Adipose tissue (tissue), 3 donors: Measurements from ENCODE around the gene F2RL1. TPM values are rescaled to one million over a fixed set of nuclear protein-coding genes. Genes with fewer than 3 reads are reported as not detected.
"Not testable (repeated sequence)": the region's sequence is repeated elsewhere in the genome, so short reads cannot be mapped to it uniquely, and the experiment has no call there.

Source experiments
- H3K27ac ChIP-seq: one replicate; pipeline ENCODE4 v1.5.1; 2013; ENCODE audit warnings: low read depth, low read length
- WGBS, 3 donors: extraction: QIAGEN DNeasy Blood & Tissue Kit; methylation state at CpG; one replicate each; pipeline ENCODE4 v1.1.7; 2013; 5-methylcytosine and 5-hydroxymethylcytosine counted together
- polyA plus RNA-seq, 3 donors: library from polyadenylated mRNA; stranded (reverse); fragments of 200-250 nt; gene quantifications; one replicate each; pipeline ENCODE4 v1.2.3, GENCODE V29; 2013
- donor health status: healthy with polysubstance abuse.
- donor health status: Bipolar disorder and iron deficiency.
- donor health status: healthy.

F2RL1 gene
- polyA plus RNA-seq, 3 donors, result 0.45 to 10.4 (median 2.7) TPM

GRCh38 chr5:76801159-76801802, 17.5 kb upstream of the F2RL1 start:
- 42 to 71% (median 44%) methylated on average over 4 of the region's 4 CpGs for WGBS, 3 donors
- no peak overlapping the region for H3K27ac ChIP-seq

- WGBS, 3 donors, result 71 to 78% (median 73%) methylated on average over 3 of the region's 3 CpGs
Observed at GRCh38 chr5:76801803-76802195, 17.0 kb upstream of the F2RL1 start.

GRCh38 chr5:76804266-76804665, 14.6 kb upstream of the F2RL1 start:
- H3K27ac ChIP-seq, result no peak overlapping the region
- WGBS, 3 donors, result 75 to 86% (median 80%) methylated on average over 8 of the region's 8 CpGs

More at GRCh38 chr5:76801803-76802195, 17.0 kb upstream of the F2RL1 start:
- no peak overlapping the region for H3K27ac ChIP-seq

- no peak overlapping the region for H3K27ac ChIP-seq
Observed at GRCh38 chr5:76805821-76806505, 12.9 kb upstream of the F2RL1 start.

GRCh38 chr5:76807296-76807695, 11.5 kb upstream of the F2RL1 start:
- 78 to 81% (median 81%) methylated on average over 3 of the region's 3 CpGs for WGBS, 3 donors
- H3K27ac ChIP-seq, result no peak overlapping the region

More at GRCh38 chr5:76805821-76806505, 12.9 kb upstream of the F2RL1 start:
- 47 to 75% (median 75%) methylated on average over 7 of the region's 7 CpGs for WGBS, 3 donors

- no peak overlapping the region for H3K27ac ChIP-seq
- 65 to 84% (median 79%) methylated on average over 5 of the region's 5 CpGs for WGBS, 3 donors
Observed at GRCh38 chr5:76808141-76808691, 10.6 kb upstream of the F2RL1 start.

- WGBS, 3 donors, result 81 to 91% (median 85%) methylated on average over 4 of the region's 4 CpGs
Observed at GRCh38 chr5:76809141-76809540, 9.7 kb upstream of the F2RL1 start.

GRCh38 chr5:76810236-76810635, 8.6 kb upstream of the F2RL1 start:
- 97 to 98% (median 97%) methylated on average over 6 of the region's 6 CpGs for WGBS, 3 donors

More at GRCh38 chr5:76809141-76809540, 9.7 kb upstream of the F2RL1 start:
- H3K27ac ChIP-seq, result no peak overlapping the region

GRCh38 chr5:76811214-76811613, 7.6 kb upstream of the F2RL1 start:
- WGBS, 3 donors, result 91 to 97% (median 96%) methylated on average over 5 of the region's 5 CpGs
- no peak overlapping the region for H3K27ac ChIP-seq

More at GRCh38 chr5:76810236-76810635, 8.6 kb upstream of the F2RL1 start:
- no peak overlapping the region for H3K27ac ChIP-seq

- H3K27ac ChIP-seq, result not testable (repeated sequence)
- 95 to 99% (median 98%) methylated on average over 21 to 32 of the region's 32 CpGs for WGBS, 3 donors
Observed at GRCh38 chr5:76812209-76812608, 6.6 kb upstream of the F2RL1 start.

GRCh38 chr5:76813982-76814562, 4.8 kb upstream of the F2RL1 start:
- 83 to 89% (median 85%) methylated on average over 4 of the region's 4 CpGs for WGBS, 3 donors
- no peak overlapping the region for H3K27ac ChIP-seq

- WGBS, 3 donors, result 87 to 92% (median 89%) methylated on average over 3 of the region's 3 CpGs
- H3K27ac ChIP-seq, result no peak overlapping the region
Observed at GRCh38 chr5:76816110-76816831, 2.6 kb upstream of the F2RL1 start.

- H3K27ac ChIP-seq, result no peak overlapping the region
- 26 to 31% (median 29%) methylated on average over 31 of the region's 31 CpGs for WGBS, 3 donors
Observed at GRCh38 chr5:76819851-76820525, 1.2 kb downstream of the F2RL1 start.

GRCh38 chr5:76820526-76820890, 1.7 kb downstream of the F2RL1 start:
- H3K27ac ChIP-seq, result no peak overlapping the region
- WGBS, 3 donors, result 49 to 66% (median 55%) methylated on average over 2 of the region's 2 CpGs

GRCh38 chr5:76821136-76821535, 2.3 kb downstream of the F2RL1 start:
- no peak overlapping the region for H3K27ac ChIP-seq
- 65 to 76% (median 71%) methylated on average over 4 of the region's 4 CpGs for WGBS, 3 donors

GRCh38 chr5:76822105-76822731, 3.4 kb downstream of the F2RL1 start:
- 74 to 86% (median 84%) methylated on average over 7 of the region's 7 CpGs for WGBS, 3 donors
- not testable (repeated sequence) for H3K27ac ChIP-seq

- not testable (repeated sequence) for H3K27ac ChIP-seq
Observed at GRCh38 chr5:76826416-76826815, 7.6 kb downstream of the F2RL1 start.

GRCh38 chr5:76831110-76831452, 12.3 kb downstream of the F2RL1 start:
- H3K27ac ChIP-seq, result no peak overlapping the region
- WGBS, 3 donors, result 42 to 45% (median 43%) methylated on average over 2 of the region's 2 CpGs
